HepG2 (cell line): Measurements from ENCODE around the gene KDM1B. TPM values are rescaled to one million over a fixed set of nuclear protein-coding genes. Genes with fewer than 3 reads are reported as not detected.

ENCODE experiments used
- CAMTA2 ChIP-seq: sonication (generic); formaldehyde crosslinking; IDR thresholded peaks from 2 replicates; pipeline ENCODE4 v1.4.0; 2020; ENCODE audit warnings: mild to moderate bottlenecking, missing genetic modification reagents, borderline replicate concordance
- DPF2 ChIP-seq: sonication (generic); formaldehyde crosslinking; IDR thresholded peaks from 2 replicates; pipeline ENCODE4 v1.4.0; 2020; ENCODE audit warnings: mild to moderate bottlenecking, low read depth, missing genetic modification reagents, borderline replicate concordance
- E2F2 ChIP-seq: sonication (generic); formaldehyde crosslinking; IDR thresholded peaks from 2 replicates; pipeline ENCODE4 v1.4.0; 2020; ENCODE audit warnings: missing genetic modification reagents, borderline replicate concordance
- EZH2 ChIP-seq: conservative IDR thresholded peaks from 2 replicates; pipeline ENCODE4 v1.6.1; 2012; ENCODE audit warnings: mild to moderate bottlenecking, low read depth, low read length, moderate library complexity
- GMEB1 ChIP-seq: sonication (generic); formaldehyde crosslinking; IDR thresholded peaks from 2 replicates; pipeline ENCODE4 v1.5.1; 2020; ENCODE audit warnings: missing genetic modification reagents, mild to moderate bottlenecking, borderline replicate concordance
- LCORL ChIP-seq, 2 experiments: fragments of 450-650 bp in 1 of 2; sonication (generic) in 1 of 2; formaldehyde crosslinking in 1 of 2; IDR thresholded peaks; 2 replicates each; pipeline versions ENCODE4 v1.5.0 to v1.6.1; 2017 to 2020; ENCODE audit warnings: antibody characterized with exemption in 1 of 2, missing genetic modification reagents in 1 of 2
- NFKB2 ChIP-seq: sonication (generic); formaldehyde crosslinking; IDR thresholded peaks from 2 replicates; pipeline ENCODE4 v1.4.0; 2020; ENCODE audit warnings: missing genetic modification reagents, borderline replicate concordance
- PBX3 ChIP-seq: sonication (generic); formaldehyde crosslinking; IDR thresholded peaks from 2 replicates; pipeline ENCODE4 v1.8.1; 2023; ENCODE audit warnings: missing genetic modification reagents, inconsistent platforms, borderline replicate concordance
- PITX1 ChIP-seq: sonication (generic); formaldehyde crosslinking; IDR thresholded peaks from 2 replicates; pipeline ENCODE4 v1.5.1; 2020; ENCODE audit warnings: mild to moderate bottlenecking, missing genetic modification reagents
- SP2 ChIP-seq: sonication (generic); formaldehyde crosslinking; IDR thresholded peaks from 2 replicates; pipeline ENCODE4 v1.5.1; 2020; ENCODE audit warnings: mild to moderate bottlenecking, missing genetic modification reagents
- ZNF264 ChIP-seq: sonication (generic); formaldehyde crosslinking; IDR thresholded peaks from 2 replicates; pipeline ENCODE4 v1.4.0; 2020; ENCODE audit warnings: missing genetic modification reagents
- ZNF646 ChIP-seq: sonication (generic); formaldehyde crosslinking; IDR thresholded peaks from 2 replicates; pipeline ENCODE4 v1.9.0; 2021; ENCODE audit warnings: mild to moderate bottlenecking, missing genetic modification reagents
- ZNF691 ChIP-seq: sonication (generic); formaldehyde crosslinking; IDR thresholded peaks from 2 replicates; pipeline ENCODE4 v1.4.0; 2020; ENCODE audit warnings: missing genetic modification reagents, low read depth, mild to moderate bottlenecking, borderline replicate concordance
- polyA plus RNA-seq, 8 experiments: library from polyadenylated mRNA; depleted of rRNA in 3 of 8; stranded (reverse) in 7 of 8; unstranded in 1 of 8; fragments of >200 nt; fragmentation: Illumina TruSeq in 4 of 8; extraction: Trizol in 4 of 8; gene quantifications; 2 replicates each; pipeline versions ENCODE4 v1.2.1 to v1.2.3, GENCODE V29; 2011 to 2016; ENCODE audit warnings: low read depth in 4 of 8, missing spikeins in 1 of 8, mixed read lengths in 1 of 8; ENCODE audit not compliant: insufficient read depth in 1 of 8
- total RNA-seq, 5 experiments: library from RNA; depleted of rRNA; stranded (reverse); fragments of >200 nt; fragmentation: Illumina TruSeq; extraction: Trizol; gene quantifications; 2 replicates each; pipeline ENCODE4 v1.2.3, GENCODE V29; 2016; ENCODE audit warnings: low read depth in 1 of 5

KDM1B gene
- total and polyA plus RNA-seq, 2 of the 13 experiments (the other 11 are each of a cell fraction or from before 2014, with no cell fraction given), result 9.8 to 13.2 TPM

- TF ChIP-seq DPF2 (no peak), E2F2 (no peak), EZH2 (no peak), NFKB2 (CRISPR knock-in tag) (no peak), ZNF691 (CRISPR knock-in tag) (no peak), ZNF646 (CRISPR knock-in tag) (no peak), SP2 (CRISPR knock-in tag) (no peak), CAMTA2 (CRISPR knock-in tag) (0 out of 2 replicates have a peak, but pooled peaks have one; percentile 15), PBX3 (CRISPR knock-in tag) (no peak), ZNF264 (no peak), LCORL (IDR thresholded peaks at IDR 0.05) (no peak), LCORL (CRISPR knock-in tag; IDR thresholded peaks at IDR 0.05) (peak; percentile 31), PITX1 (CRISPR knock-in tag) (no peak), GMEB1 (CRISPR knock-in tag) (no peak)
Observed at GRCh38 chr6:18264923-18265377, 109.7 kb downstream of the KDM1B start (continued).
